Osteocyte (in vitro differentiated cells): Measurements from ENCODE around the gene GSTO2. TPM values are rescaled to one million over a fixed set of nuclear protein-coding genes. Genes with fewer than 3 reads are reported as not detected.

Source experiments
- DNase-seq: peaks from one replicate; pipeline ENCODE4 v3.0.0; 2021; ENCODE audit warnings: mixed read lengths; ENCODE audit not compliant: unreplicated experiment; ENCODE audit errors: extremely low spot score
- H3K27ac Mint-ChIP-seq: one replicate; pipeline ENCODE4 v1.8.0; 2021; ENCODE audit warnings: mild to moderate bottlenecking, mixed read lengths; ENCODE audit not compliant: unreplicated experiment
- H3K27me3 Mint-ChIP-seq: one replicate; pipeline ENCODE4 v1.8.0; 2021; ENCODE audit warnings: mixed read lengths; ENCODE audit not compliant: unreplicated experiment
- H3K36me3 Mint-ChIP-seq: one replicate; pipeline ENCODE4 v1.8.0; 2021; ENCODE audit warnings: mixed read lengths; ENCODE audit not compliant: unreplicated experiment
- H3K4me1 Mint-ChIP-seq: one replicate; pipeline ENCODE4 v1.8.0; 2021; ENCODE audit warnings: mixed read lengths; ENCODE audit not compliant: unreplicated experiment
- H3K4me3 Mint-ChIP-seq: one replicate; pipeline ENCODE4 v1.8.0; 2021; ENCODE audit warnings: mild to moderate bottlenecking, moderate library complexity, mixed read lengths; ENCODE audit not compliant: unreplicated experiment
- H3K9me3 Mint-ChIP-seq: one replicate; pipeline ENCODE4 v1.8.0; 2021; ENCODE audit warnings: mixed read lengths; ENCODE audit not compliant: unreplicated experiment
- CTCF ChIP-seq: fragments of 200-600 bp; sonication (generic); IDR thresholded peaks from 2 replicates; pipeline ENCODE4 v1.5.0; 2021; ENCODE audit warnings: antibody characterized with exemption, mild to moderate bottlenecking, moderate library complexity
- total RNA-seq: library from RNA; stranded (reverse); gene quantifications from 2 replicates; pipeline ENCODE4 v1.2.1, GENCODE V29; 2021

GSTO2 gene
- total RNA-seq, 1 donor from 2014 or later: 0.54 TPM

GRCh38 chr10:104331208-104331838, 62.3 kb downstream of the GSTO2 start:
- Mint-ChIP-seq H3K27ac (peak overlapping the region; percentile 95), H3K9me3 (no peaks in the 10 kb centered on the region), H3K27me3 (no peaks in the 10 kb centered on the region), H3K4me1 (peaks cover 92% of the 10 kb centered on the region), H3K36me3 (no peaks in the 10 kb centered on the region), H3K4me3 (peak overlapping the region; percentile 45)
- no peak for DNase-seq
- no peak for TF ChIP-seq CTCF

- H3K27ac Mint-ChIP-seq: peak overlapping the region; percentile 95
- no peak overlapping the region for H3K4me3 Mint-ChIP-seq
- peaks cover 88% of the 10 kb centered on the region for H3K4me1 Mint-ChIP-seq
- TF ChIP-seq CTCF: no peak
- H3K9me3 Mint-ChIP-seq: no peaks in the 10 kb centered on the region
- H3K36me3 Mint-ChIP-seq: no peaks in the 10 kb centered on the region
- H3K27me3 Mint-ChIP-seq: no peaks in the 10 kb centered on the region
- DNase-seq: no peak
These were observed 63.5 kb downstream of the GSTO2 start for GRCh38 chr10:104332243-104333031.

- H3K36me3 Mint-ChIP-seq: no peaks in the 10 kb centered on the region
- H3K4me3 Mint-ChIP-seq: no peak overlapping the region
- TF ChIP-seq CTCF: no peak
- peak overlapping the region; percentile 85 for H3K27ac Mint-ChIP-seq
- no peaks in the 10 kb centered on the region for H3K27me3 Mint-ChIP-seq
- peaks cover 80% of the 10 kb centered on the region for H3K4me1 Mint-ChIP-seq
- no peak for DNase-seq
- H3K9me3 Mint-ChIP-seq: no peaks in the 10 kb centered on the region
These were observed 64.2 kb downstream of the GSTO2 start for GRCh38 chr10:104333032-104333727.

- Mint-ChIP-seq H3K4me3 (no peak overlapping the region), H3K27ac (peak overlapping the region; percentile 85), H3K27me3 (no peaks in the 10 kb centered on the region), H3K9me3 (no peaks in the 10 kb centered on the region), H3K4me1 (peaks cover 75% of the 10 kb centered on the region), H3K36me3 (no peaks in the 10 kb centered on the region)
- no peak for TF ChIP-seq CTCF
- peak; percentile 54 for DNase-seq
These were observed 64.9 kb downstream of the GSTO2 start for GRCh38 chr10:104333728-104334373.
